ENCODE data around the gene PPM1H. TPM values are rescaled to one million over a fixed set of nuclear protein-coding genes. Genes with fewer than 3 reads are reported as not detected.

PPM1H gene
- total and polyA plus RNA-seq, 4 donors = 2.3 to 7.2 (median 4.1) TPM

DNA sequence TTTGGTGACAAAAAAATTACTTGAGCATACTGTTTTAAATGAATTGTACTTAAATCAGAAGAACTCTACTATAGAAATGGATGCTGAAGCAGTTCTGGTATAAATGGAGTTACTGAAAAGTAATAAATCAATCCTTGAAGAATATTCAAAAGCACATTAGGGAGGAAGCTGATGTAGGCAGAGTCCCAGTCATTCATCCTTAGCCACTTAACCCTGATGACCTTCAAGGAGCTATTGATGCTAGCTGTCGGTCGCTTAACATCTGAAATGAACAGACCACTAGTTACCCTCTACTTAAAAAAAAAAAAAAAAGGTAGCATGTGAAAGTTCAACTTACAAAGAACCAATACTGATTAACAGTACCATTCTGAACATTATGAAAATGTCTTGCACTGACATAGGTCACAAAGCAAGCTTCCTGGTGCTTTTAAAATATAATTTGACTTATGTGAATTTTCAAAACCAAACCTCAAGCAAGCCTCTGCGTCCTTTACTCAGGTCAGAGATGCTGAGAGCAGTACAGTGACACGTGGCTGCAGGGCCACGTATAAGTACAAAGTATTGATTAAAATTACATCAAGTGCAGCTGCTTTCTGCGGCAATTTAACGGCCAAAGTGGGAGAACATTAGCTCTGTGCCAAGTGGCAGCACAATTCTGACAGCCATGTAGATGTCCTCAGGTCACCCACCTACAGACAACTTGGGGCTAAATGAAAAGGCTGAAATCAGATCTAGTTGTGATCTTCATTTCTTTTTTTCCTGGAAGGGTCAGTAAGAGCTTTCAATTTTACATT, 18.1 kb downstream of the PPM1H start:
- no peaks in the 10 kb centered on the region for H3K4me1 ChIP-seq (ENCODE audit: control insufficient read depth in 4 of 4, insufficient read depth in 4 of 4, low read length in 3 of 4)
- H3K27me3 ChIP-seq (ENCODE audit: control insufficient read depth in 4 of 4, insufficient read depth in 4 of 4, low read length in 3 of 4) = no peaks in the 10 kb centered on the region
- DNase-seq (ENCODE audit: low spot score) = no peak
- no peak overlapping the region for H3K27ac ChIP-seq (ENCODE audit: low read depth in 1 of 2, low read length in 2 of 2)
- H3K9ac ChIP-seq (ENCODE audit: low read depth in 1 of 2, low read length in 2 of 2) = no peak overlapping the region
- no peaks in the 10 kb centered on the region for H3K9me3 ChIP-seq (ENCODE audit: control insufficient read depth in 4 of 4, low read length in 3 of 4)
- WGBS = 90% methylated on average over 7 of the region's 7 CpGs
- no peak overlapping the region for H3K4me3 ChIP-seq (ENCODE audit: low read depth in 1 of 3, low read length in 3 of 3)
- no peaks in the 10 kb centered on the region for H3K36me3 ChIP-seq (ENCODE audit: control insufficient read depth in 4 of 4, insufficient read depth in 3 of 4, low read depth in 1 of 4, low read length in 3 of 4)
- no peak for TF ChIP-seq HNF4G (IDR thresholded peaks at IDR 0.05)
- no peak for TF ChIP-seq RAD21 (IDR thresholded peaks at IDR 0.05)
- TF ChIP-seq, protein P1, sequence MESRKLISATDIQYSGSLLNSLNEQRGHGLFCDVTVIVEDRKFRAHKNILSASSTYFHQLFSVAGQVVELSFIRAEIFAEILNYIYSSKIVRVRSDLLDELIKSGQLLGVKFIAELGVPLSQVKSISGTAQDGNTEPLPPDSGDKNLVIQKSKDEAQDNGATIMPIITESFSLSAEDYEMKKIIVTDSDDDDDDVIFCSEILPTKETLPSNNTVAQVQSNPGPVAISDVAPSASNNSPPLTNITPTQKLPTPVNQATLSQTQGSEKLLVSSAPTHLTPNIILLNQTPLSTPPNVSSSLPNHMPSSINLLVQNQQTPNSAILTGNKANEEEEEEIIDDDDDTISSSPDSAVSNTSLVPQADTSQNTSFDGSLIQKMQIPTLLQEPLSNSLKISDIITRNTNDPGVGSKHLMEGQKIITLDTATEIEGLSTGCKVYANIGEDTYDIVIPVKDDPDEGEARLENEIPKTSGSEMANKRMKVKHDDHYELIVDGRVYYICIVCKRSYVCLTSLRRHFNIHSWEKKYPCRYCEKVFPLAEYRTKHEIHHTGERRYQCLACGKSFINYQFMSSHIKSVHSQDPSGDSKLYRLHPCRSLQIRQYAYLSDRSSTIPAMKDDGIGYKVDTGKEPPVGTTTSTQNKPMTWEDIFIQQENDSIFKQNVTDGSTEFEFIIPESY (IDR thresholded peaks at IDR 0.05) = no peak
- no peak for TF ChIP-seq HNF4A (conservative IDR thresholded peaks at IDR 0.05)
- TF ChIP-seq FOXA2 (IDR thresholded peaks at IDR 0.05) = no peak
- no peak for TF ChIP-seq JUND (IDR thresholded peaks at IDR 0.05)
- TF ChIP-seq, protein P2, sequence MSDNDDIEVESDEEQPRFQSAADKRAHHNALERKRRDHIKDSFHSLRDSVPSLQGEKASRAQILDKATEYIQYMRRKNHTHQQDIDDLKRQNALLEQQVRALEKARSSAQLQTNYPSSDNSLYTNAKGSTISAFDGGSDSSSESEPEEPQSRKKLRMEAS (IDR thresholded peaks at IDR 0.05) = no peak
- TF ChIP-seq TAF1 (conservative IDR thresholded peaks at IDR 0.05) = no peak
- no peak for TF ChIP-seq GABPA (IDR thresholded peaks at IDR 0.05 in 1 of 2, conservative IDR thresholded peaks at IDR 0.05 in 1 of 2)
- TF ChIP-seq FOXA1 (IDR thresholded peaks at IDR 0.05) = no peak
- TF ChIP-seq NR2F2 (IDR thresholded peaks at IDR 0.05) = no peak
- no peak for TF ChIP-seq YY1 (IDR thresholded peaks at IDR 0.05)
- TF ChIP-seq, protein P3, sequence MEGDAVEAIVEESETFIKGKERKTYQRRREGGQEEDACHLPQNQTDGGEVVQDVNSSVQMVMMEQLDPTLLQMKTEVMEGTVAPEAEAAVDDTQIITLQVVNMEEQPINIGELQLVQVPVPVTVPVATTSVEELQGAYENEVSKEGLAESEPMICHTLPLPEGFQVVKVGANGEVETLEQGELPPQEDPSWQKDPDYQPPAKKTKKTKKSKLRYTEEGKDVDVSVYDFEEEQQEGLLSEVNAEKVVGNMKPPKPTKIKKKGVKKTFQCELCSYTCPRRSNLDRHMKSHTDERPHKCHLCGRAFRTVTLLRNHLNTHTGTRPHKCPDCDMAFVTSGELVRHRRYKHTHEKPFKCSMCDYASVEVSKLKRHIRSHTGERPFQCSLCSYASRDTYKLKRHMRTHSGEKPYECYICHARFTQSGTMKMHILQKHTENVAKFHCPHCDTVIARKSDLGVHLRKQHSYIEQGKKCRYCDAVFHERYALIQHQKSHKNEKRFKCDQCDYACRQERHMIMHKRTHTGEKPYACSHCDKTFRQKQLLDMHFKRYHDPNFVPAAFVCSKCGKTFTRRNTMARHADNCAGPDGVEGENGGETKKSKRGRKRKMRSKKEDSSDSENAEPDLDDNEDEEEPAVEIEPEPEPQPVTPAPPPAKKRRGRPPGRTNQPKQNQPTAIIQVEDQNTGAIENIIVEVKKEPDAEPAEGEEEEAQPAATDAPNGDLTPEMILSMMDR (IDR thresholded peaks at IDR 0.05; ENCODE audit: low read depth, low read length, missing input control) = no peak
- TF ChIP-seq, protein P4, sequence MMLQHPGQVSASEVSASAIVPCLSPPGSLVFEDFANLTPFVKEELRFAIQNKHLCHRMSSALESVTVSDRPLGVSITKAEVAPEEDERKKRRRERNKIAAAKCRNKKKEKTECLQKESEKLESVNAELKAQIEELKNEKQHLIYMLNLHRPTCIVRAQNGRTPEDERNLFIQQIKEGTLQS (IDR thresholded peaks at IDR 0.05) = no peak
- TF ChIP-seq, protein P5, sequence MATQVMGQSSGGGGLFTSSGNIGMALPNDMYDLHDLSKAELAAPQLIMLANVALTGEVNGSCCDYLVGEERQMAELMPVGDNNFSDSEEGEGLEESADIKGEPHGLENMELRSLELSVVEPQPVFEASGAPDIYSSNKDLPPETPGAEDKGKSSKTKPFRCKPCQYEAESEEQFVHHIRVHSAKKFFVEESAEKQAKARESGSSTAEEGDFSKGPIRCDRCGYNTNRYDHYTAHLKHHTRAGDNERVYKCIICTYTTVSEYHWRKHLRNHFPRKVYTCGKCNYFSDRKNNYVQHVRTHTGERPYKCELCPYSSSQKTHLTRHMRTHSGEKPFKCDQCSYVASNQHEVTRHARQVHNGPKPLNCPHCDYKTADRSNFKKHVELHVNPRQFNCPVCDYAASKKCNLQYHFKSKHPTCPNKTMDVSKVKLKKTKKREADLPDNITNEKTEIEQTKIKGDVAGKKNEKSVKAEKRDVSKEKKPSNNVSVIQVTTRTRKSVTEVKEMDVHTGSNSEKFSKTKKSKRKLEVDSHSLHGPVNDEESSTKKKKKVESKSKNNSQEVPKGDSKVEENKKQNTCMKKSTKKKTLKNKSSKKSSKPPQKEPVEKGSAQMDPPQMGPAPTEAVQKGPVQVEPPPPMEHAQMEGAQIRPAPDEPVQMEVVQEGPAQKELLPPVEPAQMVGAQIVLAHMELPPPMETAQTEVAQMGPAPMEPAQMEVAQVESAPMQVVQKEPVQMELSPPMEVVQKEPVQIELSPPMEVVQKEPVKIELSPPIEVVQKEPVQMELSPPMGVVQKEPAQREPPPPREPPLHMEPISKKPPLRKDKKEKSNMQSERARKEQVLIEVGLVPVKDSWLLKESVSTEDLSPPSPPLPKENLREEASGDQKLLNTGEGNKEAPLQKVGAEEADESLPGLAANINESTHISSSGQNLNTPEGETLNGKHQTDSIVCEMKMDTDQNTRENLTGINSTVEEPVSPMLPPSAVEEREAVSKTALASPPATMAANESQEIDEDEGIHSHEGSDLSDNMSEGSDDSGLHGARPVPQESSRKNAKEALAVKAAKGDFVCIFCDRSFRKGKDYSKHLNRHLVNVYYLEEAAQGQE (IDR thresholded peaks at IDR 0.05) = no peak
- TF ChIP-seq SP1 (IDR thresholded peaks at IDR 0.05) = no peak
- no peak for TF ChIP-seq RXRA (IDR thresholded peaks at IDR 0.05)
- no peak for TF ChIP-seq EGR1 (IDR thresholded peaks at IDR 0.05; ENCODE audit: low read depth in 2 of 2)

Measured in liver (tissue), 9 donors.